ENCODE results near the gene OR52A1. TPM values are rescaled to one million over a fixed set of nuclear protein-coding genes. Genes with fewer than 3 reads are reported as not detected.

OR52A1 gene
- total and polyA plus RNA-seq, 2 of the 8 experiments (the other 6 are each of a cell fraction or from before 2014, with no cell fraction given): 5.9 to 12.2 TPM

DNA sequence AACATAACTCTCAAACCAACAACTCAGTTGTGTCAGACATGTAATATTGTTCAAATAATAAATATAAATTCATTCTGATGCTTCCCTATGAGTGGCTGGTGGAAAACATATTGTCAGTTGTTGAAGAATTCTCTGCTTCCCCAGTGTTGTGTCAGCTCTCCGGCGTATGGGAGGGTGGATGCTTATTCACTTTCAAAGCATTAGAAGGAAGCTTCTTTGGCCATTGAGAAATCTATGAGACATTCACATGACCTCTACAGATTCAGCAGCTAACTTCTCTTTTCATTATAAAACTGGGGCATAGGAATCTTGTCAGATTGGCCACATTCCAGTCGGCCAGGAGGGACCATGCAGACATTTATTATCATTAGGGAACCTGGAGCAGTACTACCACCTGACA, 43.0 kb upstream of the OR52A1 start:
- H3K4me1 ChIP-seq (replicated peaks in 1 of 4; ENCODE audit: control insufficient read depth in 3 of 4, insufficient read depth in 4 of 4, low read length in 3 of 4): peaks cover 0 to 3% (median 0%) of the 10 kb centered on the region in 4 experiments; a peak in 1 of 7 replicates
- H3K27me3 ChIP-seq (replicated peaks in 1 of 4; ENCODE audit: control insufficient read depth in 3 of 4, extremely low read depth in 1 of 4, insufficient read depth in 3 of 4, low read length in 3 of 4): no peaks in the 10 kb centered on the region
- no peak overlapping the region for H2AFZ ChIP-seq (ENCODE audit: low read length)
- DNase-seq (ENCODE audit: low read depth in 1 of 2, low spot score in 2 of 2): no peak
- peaks cover 0 to 3% of the 10 kb centered on the region in 2 experiments; a peak in 1 of 4 replicates for H3K9me3 ChIP-seq (ENCODE audit: insufficient read depth in 2 of 2, low read depth in 1 of 2, low read length in 1 of 2)
- H3K23ac ChIP-seq (ENCODE audit: insufficient read length): no peak overlapping the region
- H4K91ac ChIP-seq (replicated peaks; ENCODE audit: insufficient read length, low read length): no peak overlapping the region
- FAIRE-seq: no peak
- H3K4ac ChIP-seq (replicated peaks; ENCODE audit: insufficient read length, low read depth, low read length): no peak overlapping the region
- no peak overlapping the region for H3K14ac ChIP-seq (ENCODE audit: insufficient read length)
- H4K20me1 ChIP-seq (replicated peaks in 1 of 2; ENCODE audit: control insufficient read depth in 1 of 2, insufficient read depth in 2 of 2, low read length in 2 of 2): no peaks in the 10 kb centered on the region
- no peak overlapping the region for H4K5ac ChIP-seq (ENCODE audit: insufficient read length, low read depth, low read length)
- H2BK20ac ChIP-seq (ENCODE audit: low read length): no peak overlapping the region
- H2BK12ac ChIP-seq (ENCODE audit: low read depth, low read length): no peak overlapping the region
- no peaks in the 10 kb centered on the region for H3K79me1 ChIP-seq (ENCODE audit: low read depth, low read length)
- CTCF ChIA-PET (ENCODE audit: partially characterized antibody): interaction anchor here (0.5 to 1.3 kb wide), 2 partner anchors 45 to 93 kb away, joined by 3 read pairs; no protein-coding TSS in a partner anchor
- no peak overlapping the region for H2BK15ac ChIP-seq (ENCODE audit: low read length)
- POLR2A ChIA-PET (ENCODE audit: partially characterized antibody): no interaction called here
- no peak overlapping the region for H3K4me2 ChIP-seq (ENCODE audit: insufficient read depth in 1 of 2, low read depth in 2 of 2, low read length in 2 of 2)
- WGBS, 2 experiments (ENCODE audit: extremely low coverage in 1 of 2, insufficient coverage in 1 of 2, insufficient read length in 1 of 2, insufficient replicate concordance in 2 of 2, low coverage in 1 of 2, low lambda C conversion rate in 2 of 2, missing lambda C conversion rate in 1 of 2): 98% methylated on average over 3 of the region's 3 CpGs; no CpG with 5 or more reads in 1 of the 2 experiments
- H3K36me3 ChIP-seq (ENCODE audit: control insufficient read depth in 2 of 4, insufficient read depth in 4 of 4, low read length in 3 of 4): no peaks in the 10 kb centered on the region
- no peak overlapping the region for H3K9ac ChIP-seq (replicated peaks in 1 of 4; ENCODE audit: extremely low read depth in 1 of 4, low read depth in 3 of 4, low read length in 3 of 4)
- no peak overlapping the region for H3K4me3 ChIP-seq (ENCODE audit: extremely low read depth in 1 of 4, insufficient read depth in 2 of 4, low read depth in 3 of 4, low read length in 4 of 4)
- no peak overlapping the region for H3K56ac ChIP-seq (replicated peaks; ENCODE audit: insufficient read length, low read depth, low read length)
- no peaks in the 10 kb centered on the region for H3K79me2 ChIP-seq (ENCODE audit: control insufficient read depth in 1 of 2, insufficient read depth in 2 of 2, low read length in 2 of 2)
- H2BK120ac ChIP-seq (replicated peaks; ENCODE audit: low read depth, low read length): no peak overlapping the region
- H3K18ac ChIP-seq (ENCODE audit: extremely low read depth, low read length): no peak overlapping the region
- no peak overlapping the region for H2BK5ac ChIP-seq (ENCODE audit: low read depth, low read length)
- H3K27ac ChIP-seq (ENCODE audit: low read depth, low read length): no peak overlapping the region
- no peak for TF ChIP-seq CHD2 (IDR thresholded peaks at IDR 0.05; ENCODE audit: low read length)
- TF ChIP-seq, protein P1, sequence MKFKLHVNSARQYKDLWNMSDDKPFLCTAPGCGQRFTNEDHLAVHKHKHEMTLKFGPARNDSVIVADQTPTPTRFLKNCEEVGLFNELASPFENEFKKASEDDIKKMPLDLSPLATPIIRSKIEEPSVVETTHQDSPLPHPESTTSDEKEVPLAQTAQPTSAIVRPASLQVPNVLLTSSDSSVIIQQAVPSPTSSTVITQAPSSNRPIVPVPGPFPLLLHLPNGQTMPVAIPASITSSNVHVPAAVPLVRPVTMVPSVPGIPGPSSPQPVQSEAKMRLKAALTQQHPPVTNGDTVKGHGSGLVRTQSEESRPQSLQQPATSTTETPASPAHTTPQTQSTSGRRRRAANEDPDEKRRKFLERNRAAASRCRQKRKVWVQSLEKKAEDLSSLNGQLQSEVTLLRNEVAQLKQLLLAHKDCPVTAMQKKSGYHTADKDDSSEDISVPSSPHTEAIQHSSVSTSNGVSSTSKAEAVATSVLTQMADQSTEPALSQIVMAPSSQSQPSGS (IDR thresholded peaks at IDR 0.05; ENCODE audit: low read length): no peak
- TF ChIP-seq SAP30 (IDR thresholded peaks at IDR 0.05; ENCODE audit: insufficient read depth, insufficient replicate concordance, low read length): no peak
- TF ChIP-seq SP1 (IDR thresholded peaks at IDR 0.05; ENCODE audit: low read depth, low read length): no peak
- TF ChIP-seq JUN (IDR thresholded peaks at IDR 0.05; ENCODE audit: low read depth, low read length): no peak
- no peak overlapping the region for H4K8ac ChIP-seq (ENCODE audit: extremely low read depth, insufficient read depth, low read length)
- no peak overlapping the region for H2AK5ac ChIP-seq (ENCODE audit: low read depth, low read length)
- no peaks in the 10 kb centered on the region for H3K23me2 ChIP-seq (ENCODE audit: low read depth, low read length)
